ENCODE measurements around the gene CD9.

CD9 gene

DNA sequence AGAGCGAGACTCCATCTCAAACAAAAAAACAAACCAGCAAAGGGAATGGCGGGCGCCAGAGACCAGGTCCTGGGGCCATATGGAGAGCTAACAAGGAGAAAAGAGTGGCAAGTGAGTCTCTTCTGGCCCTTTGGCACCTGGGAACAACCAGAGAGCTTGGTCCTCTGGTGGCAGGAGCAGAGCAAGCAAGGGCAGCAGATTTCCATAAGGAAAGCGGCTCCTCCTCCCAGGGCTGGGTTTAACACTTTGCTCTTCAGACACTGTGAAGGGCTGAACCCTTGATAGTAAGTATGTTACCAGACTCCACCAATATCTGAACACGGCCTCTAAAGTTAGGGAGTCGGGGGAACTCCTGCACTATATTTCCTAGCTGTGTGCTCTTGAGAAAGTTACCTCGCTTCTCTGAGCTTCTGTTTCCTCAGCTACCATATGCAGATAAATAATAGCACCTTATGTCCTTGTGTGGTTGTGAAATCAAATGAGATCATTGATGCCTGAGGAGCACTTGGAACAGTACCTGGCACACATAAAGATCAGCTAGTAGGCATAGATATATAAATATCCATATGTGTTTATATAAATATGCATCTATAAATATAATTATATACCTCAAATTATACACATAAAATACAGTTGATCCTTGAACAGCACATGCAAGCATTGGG is 76.9 kb downstream of the CD9 start:
- H3K4me3 ChIP-seq (ENCODE audit: low read depth, low read length) = no peak overlapping the region
- TF ChIP-seq, protein P1, sequence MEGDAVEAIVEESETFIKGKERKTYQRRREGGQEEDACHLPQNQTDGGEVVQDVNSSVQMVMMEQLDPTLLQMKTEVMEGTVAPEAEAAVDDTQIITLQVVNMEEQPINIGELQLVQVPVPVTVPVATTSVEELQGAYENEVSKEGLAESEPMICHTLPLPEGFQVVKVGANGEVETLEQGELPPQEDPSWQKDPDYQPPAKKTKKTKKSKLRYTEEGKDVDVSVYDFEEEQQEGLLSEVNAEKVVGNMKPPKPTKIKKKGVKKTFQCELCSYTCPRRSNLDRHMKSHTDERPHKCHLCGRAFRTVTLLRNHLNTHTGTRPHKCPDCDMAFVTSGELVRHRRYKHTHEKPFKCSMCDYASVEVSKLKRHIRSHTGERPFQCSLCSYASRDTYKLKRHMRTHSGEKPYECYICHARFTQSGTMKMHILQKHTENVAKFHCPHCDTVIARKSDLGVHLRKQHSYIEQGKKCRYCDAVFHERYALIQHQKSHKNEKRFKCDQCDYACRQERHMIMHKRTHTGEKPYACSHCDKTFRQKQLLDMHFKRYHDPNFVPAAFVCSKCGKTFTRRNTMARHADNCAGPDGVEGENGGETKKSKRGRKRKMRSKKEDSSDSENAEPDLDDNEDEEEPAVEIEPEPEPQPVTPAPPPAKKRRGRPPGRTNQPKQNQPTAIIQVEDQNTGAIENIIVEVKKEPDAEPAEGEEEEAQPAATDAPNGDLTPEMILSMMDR (IDR thresholded peaks at IDR 0.05; ENCODE audit: low read depth, low read length) = no peak

DNA sequence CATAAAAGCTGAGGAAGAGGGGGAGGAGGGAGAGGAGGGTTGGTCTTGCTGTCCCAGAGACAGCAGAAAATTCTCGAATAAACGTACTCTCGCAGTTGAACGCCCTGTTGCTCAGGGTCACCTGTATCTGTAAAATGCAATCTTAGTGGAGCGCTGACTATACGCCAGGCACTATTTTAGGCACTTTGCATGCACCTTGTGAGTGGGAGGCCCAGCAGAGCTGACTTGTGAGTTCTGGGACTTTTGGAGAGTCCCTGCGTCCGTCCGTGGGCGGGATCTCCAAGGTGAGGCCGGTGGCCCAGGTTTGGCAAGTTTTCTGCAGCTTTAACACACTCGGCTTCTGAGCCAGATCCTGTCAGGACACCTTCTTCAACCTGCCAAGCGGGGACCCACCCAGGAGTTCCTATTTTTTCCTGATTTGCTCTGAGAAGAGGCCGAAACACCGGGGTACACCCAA is 77.8 kb downstream of the CD9 start:
- TF ChIP-seq, protein P1 (IDR thresholded peaks at IDR 0.05; ENCODE audit: low read depth, low read length) = no peak

DNA sequence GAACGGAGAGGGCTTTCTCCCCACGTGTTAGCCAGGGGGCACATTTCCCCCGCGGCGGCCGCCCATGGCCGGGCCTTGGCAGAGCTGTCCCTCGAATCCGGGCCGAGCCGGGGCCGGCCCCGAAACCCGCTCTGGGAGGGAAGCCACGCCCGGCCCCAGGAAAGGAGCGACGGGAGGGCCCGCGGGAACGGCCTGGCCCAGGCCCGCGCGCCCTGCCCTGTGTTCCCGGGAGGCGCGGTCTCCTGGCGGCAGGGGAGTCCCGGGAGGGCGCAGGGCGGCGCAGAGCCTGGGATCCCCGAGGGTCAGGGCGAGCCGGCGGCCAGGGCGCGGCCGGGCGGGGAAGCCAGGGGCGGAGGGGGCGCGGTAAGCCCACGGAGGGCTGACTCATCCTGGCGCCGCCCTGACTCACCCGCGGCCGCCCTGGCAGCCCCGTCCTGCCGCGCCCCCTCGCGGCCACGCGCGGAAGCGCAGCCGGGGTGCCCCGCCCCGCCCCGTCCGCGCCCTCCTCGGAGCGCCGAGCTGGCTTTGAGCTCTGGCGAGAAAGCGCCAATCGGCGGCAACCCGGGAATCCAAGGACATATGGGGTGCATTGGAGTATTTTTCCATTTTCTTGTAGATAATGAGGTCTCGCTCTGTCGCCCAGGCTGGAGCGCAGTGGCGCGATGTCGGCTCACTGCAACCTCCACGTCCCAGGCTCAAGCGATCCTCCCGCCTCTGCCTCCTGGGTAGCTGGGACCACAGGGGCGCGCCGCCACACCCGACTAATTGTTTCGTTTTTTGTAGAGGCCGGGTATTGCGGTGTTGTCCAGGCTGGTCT is 78.4 kb downstream of the CD9 start:
- H3K4me3 ChIP-seq (ENCODE audit: low read depth, low read length) = peak overlapping the region; percentile 50
- TF ChIP-seq, protein P1 (IDR thresholded peaks at IDR 0.05; ENCODE audit: low read depth, low read length) = peak; percentile 12; the same call in 1 of the 2 replicates

More for the DNA sequence above, 77.8 kb downstream of the CD9 start:
- peak overlapping the region; percentile 50 for H3K4me3 ChIP-seq (ENCODE audit: low read depth, low read length)

DNA sequence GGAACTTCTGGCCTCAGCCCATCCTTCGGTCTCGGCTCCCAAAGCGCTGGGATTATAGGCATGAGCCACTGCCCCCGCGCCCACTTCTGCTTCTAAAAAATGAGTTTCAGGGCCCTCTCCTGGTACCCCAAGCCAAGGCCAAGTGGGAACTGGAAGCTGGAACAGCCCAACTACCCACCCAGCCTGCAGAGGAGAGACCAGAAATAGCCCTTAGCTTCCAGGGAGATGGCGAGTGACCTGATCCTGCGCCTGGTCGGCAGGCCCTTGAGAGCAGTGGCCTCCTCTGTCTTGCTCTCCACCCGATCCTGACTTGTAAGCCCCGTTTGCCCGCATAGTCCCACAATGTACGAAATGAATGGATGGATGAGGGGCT is 79.0 kb downstream of the CD9 start:
- TF ChIP-seq, protein P1 (IDR thresholded peaks at IDR 0.05; ENCODE audit: low read depth, low read length) = no peak
- H3K4me3 ChIP-seq (ENCODE audit: low read depth, low read length) = no peak overlapping the region

DNA sequence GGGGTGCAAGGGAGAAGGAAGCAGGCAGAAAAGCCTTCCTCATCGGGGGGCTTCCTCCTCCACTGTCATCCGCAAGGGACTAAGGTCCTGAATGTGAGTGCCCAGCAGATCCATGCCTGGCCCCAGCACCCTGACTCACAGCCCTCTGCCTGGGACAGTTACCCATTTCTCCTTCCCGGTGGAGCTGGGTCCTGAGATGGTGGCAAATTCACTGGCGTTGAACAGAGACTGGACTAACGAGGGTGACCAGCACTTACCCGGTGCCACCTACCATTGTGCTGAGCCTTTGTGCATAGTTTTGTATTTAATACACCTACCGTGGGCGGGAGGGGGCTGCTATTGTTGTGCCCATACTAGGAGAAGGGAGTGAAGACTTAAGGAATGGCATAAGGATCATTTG is 79.4 kb downstream of the CD9 start:
- TF ChIP-seq, protein P1 (IDR thresholded peaks at IDR 0.05; ENCODE audit: low read depth, low read length) = no peak

DNA sequence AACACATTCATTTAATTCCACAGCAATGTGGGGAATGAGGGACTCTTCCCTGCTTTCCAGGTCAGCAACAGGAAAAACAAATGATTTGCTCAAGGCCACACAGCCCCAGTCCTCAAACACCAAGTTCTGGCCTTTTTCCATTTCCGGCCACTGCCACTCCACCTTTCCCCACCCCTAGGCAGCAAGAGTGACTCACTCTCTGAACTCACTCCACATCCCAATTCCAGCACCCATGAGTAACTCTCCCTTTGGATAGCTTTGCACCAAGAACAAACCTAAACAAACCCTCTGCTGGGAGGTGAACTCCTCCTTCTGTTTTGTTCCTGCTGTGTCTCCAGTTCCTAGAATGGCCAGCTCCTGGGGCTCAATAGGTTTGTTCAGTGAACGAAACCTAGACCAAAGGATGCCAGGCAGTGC is 79.9 kb downstream of the CD9 start:
- no peak overlapping the region for H3K4me3 ChIP-seq (ENCODE audit: low read depth, low read length)
- TF ChIP-seq, protein P1 (IDR thresholded peaks at IDR 0.05; ENCODE audit: low read depth, low read length) = no peak

More for the DNA sequence above, 79.4 kb downstream of the CD9 start:
- no peak overlapping the region for H3K4me3 ChIP-seq (ENCODE audit: low read depth, low read length)

DNA sequence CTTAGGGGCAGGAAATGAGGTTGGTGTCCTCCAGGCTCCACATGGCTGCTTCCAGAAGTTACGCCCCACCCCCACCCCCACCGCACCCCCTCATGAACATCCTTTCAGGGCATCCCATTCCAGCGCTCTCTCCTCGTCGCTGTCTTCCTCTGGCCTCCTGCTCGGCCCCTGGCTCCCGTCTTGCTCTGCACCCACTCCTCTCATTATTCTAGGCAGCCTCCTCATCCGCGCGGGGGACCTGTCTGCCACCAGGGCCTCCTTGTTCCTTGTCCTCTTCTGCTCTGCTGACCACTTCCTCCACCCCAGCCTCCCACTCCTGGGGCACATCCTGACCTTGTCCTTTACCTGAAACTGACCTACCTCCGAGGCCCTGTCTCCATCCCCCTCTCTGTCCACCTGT is 80.5 kb downstream of the CD9 start:
- H3K4me3 ChIP-seq (ENCODE audit: low read depth, low read length) = no peak overlapping the region
- TF ChIP-seq, protein P1 (IDR thresholded peaks at IDR 0.05; ENCODE audit: low read depth, low read length) = no peak

All from WI38 (cell line).